OCI-LY7 (cell line): Measurements from ENCODE around the gene CRYBG2.

Source experiments
- CTCF ChIP-seq: fragments of 200-600 bp; sonication (generic); conservative IDR thresholded peaks from 2 replicates; pipeline ENCODE4 v1.5.1; 2014; ENCODE audit warnings: mild to moderate bottlenecking, antibody characterized with exemption, low read length, moderate library complexity, mixed read lengths
- EZH2phosphoT487 ChIP-seq: fragments of 200-600 bp; sonication (generic); IDR thresholded peaks from 2 replicates; pipeline ENCODE4 v1.6.1; 2018; ENCODE audit warnings: low read depth, borderline replicate concordance, mild to moderate bottlenecking, mixed run types, antibody characterized with exemption, low read length, moderate library complexity, mixed read lengths

DNA sequence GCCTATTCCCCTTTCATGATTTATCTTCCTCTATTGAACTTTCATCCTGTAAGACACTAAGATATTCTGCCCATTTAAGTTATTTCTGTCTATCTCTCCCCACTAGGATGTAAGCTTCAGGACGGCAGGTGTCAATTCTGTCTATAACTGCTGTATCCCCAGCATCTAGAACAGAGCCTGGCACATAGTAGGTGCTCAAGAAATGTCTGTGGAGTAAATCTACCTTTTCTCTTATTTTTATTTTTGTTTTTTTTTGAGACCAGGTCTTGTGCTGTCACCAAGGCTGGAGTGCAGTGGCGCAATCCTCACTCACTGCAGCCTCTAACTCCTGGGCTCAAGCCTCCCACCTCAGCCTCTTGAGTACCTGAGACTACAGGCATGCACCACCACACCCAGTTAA lies 30.5 kb downstream of the CRYBG2 start:
- TF ChIP-seq CTCF: no peak
- TF ChIP-seq EZH2phosphoT487: no peak
